ENCODE measurements around the gene SPATS2.

Gene SPATS2

GRCh38 chr12:49543221-49543913 is 176.1 kb downstream of the SPATS2 start:
- no peak for DNase-seq

DNA sequence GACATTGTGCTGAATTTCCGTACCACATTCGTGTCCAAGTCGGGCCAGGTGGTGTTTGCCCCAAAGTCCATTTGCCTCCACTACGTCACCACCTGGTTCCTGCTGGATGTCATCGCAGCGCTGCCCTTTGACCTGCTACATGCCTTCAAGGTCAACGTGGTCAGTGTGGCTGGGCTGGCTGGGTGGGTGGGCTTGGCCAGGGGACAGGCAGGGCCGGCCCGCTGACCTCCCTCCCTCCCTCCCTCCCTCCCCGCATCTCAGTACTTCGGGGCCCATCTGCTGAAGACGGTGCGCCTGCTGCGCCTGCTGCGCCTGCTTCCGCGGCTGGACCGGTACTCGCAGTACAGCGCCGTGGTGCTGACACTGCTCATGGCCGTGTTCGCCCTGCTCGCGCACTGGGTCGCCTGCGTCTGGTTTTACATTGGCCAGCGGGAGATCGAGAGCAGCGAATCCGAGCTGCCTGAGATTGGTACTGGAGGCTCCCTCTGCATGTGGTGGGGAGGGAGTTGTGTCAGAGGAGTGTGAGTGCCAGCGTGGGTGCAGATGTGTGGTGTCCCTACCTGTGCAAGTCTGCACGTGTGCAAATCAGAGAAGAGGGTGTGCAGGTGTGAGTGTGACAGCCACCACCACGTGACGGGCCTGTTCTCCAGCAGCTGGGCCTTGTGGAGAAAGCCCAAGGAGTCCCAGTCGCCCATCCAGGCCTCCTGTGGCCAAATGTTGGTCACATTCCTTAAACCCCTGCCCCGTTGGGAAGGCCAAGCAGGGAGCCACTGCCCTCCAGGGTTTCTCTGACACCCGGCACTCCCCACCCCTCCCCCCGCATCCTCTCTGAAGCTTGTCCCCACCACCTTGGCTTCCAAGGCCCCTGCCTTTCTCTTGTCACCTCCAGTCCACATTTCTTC is 176.9 kb downstream of the SPATS2 start:
- no peak for DNase-seq

- no peak for DNase-seq
Observed at GRCh38 chr12:49545815-49546214, 178.6 kb downstream of the SPATS2 start.

GRCh38 chr12:49546481-49546880 is 179.2 kb downstream of the SPATS2 start:
- DNase-seq = no peak

DNA sequence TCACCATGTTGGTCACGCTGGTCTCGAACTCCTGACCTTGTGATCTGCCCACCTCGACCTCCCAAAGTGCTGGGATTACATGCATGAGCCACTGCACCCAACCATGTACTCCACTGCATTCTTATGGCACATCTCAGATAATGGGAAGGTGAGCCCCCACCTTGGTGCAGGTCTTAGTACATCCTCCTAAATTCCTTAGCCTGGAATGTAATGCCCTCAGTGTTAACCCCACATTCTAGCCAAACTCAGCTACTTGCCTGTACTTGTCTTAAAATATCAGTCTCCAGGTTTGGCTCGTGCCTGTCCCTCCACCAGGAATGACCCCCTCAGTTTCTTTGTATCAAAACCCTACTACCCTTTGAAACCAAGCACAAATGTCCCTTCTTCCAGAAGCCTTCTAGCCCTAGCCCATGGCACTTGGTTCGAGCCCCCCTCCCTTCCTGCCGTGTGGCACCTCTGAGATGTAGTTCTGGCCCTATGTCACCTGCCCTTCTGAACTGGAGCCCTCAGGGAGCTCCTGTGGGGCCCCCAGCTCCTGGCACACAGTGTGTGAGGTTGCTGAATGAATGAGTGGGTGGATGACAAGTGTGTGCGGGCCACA is 179.9 kb downstream of the SPATS2 start:
- DNase-seq = no peak

DNA sequence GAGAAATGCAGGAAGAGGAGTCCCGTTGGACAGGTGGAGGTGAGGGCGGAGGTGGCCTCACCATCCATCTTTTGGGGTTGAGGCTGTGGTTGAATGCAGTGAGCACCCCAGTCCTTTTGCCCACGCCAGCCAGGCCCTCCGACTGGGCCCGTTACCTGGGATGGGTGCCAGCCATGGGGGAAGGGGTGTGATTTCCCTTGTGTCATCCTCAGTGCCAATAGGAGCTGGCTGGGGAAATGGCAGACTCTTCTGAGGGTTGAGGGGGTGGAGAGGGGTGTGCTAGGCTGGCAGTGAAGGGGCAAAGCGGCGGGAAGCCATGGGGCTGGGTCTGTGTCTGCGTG is 181.2 kb downstream of the SPATS2 start:
- no peak for DNase-seq

GRCh38 chr12:49548822-49549648 is 181.8 kb downstream of the SPATS2 start:
- DNase-seq = no peak

DNA sequence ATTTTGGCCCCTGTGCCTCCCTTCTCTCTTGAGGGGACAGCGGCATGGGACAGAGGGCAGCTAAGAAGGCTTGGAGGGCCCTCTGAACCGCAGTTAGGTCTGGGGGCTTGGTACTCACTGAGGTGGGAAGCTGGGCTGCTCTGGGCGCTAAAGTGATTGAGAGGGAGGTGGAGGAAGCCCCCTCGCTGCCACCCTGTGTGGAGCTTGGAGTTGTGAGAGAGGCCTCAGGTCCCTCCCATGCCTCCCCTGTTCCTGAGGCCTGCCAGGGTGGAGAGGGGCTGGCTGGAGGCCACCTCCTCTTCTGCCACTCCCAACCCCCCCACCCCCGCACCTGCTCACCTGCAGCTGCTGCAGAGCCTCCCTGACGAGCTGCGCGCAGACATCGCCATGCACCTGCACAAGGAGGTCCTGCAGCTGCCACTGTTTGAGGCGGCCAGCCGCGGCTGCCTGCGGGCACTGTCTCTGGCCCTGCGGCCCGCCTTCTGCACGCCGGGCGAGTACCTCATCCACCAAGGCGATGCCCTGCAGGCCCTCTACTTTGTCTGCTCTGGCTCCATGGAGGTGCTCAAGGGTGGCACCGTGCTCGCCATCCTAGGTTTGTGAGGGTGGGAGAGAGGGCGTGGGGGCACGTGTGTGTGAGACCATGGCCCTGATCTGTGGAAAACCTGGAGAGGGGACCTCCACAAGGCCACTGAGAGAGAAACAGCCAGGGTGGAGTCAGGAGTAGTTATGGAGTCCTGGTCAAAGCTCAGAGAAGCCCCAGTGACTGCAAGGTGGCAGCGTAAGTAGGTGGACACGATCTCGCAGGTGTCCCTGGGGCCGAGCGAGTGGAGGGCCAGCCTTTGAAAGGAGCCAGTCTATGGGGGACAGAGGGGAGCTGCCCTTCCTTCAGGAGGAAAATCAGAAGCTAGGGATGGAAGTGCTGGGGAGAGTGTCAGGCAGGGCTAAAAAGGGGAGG is 182.8 kb downstream of the SPATS2 start:
- DNase-seq = no peak

- DNase-seq = no peak
Observed at GRCh38 chr12:49550693-49551252, 183.5 kb downstream of the SPATS2 start.

DNA sequence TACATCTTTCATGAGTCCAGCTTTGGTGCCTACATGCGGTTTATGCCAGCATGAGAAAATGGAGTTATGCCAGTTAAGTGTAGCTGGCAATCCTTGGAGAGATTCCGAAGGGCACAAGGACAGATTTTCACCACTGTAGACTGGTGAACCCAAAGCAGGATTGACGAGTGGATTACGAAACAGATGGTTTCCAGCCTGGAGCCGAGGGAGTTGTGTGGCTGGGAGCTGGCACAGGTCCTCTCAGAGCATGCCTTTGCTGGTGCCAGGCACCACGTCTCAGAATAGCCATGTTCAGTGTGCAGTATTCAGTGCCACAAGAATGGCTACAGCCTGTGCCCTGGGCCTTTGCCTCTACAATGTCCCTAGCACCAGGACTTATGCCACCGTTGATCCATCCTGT is 184.8 kb downstream of the SPATS2 start:
- no peak for DNase-seq

DNA sequence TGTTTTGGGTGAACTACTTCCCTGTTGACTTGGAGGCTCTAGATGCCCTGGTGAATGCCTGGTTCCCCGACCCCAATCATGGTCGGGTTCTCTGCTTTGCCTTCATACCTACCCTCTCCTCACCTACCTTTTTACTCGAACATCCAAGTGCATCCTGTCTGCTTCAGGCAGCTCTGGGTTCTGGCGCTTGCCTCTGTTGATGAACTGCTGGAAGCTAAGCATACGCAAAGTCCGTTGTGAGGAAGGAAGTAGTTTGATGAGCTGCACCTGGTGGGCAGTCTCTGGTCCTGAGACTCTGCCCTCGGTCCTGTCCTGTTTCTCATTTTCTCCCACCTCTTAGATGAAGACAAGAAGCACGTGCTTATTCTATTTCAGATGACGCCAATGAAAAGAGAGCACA is 185.2 kb downstream of the SPATS2 start:
- no peak for DNase-seq

DNA sequence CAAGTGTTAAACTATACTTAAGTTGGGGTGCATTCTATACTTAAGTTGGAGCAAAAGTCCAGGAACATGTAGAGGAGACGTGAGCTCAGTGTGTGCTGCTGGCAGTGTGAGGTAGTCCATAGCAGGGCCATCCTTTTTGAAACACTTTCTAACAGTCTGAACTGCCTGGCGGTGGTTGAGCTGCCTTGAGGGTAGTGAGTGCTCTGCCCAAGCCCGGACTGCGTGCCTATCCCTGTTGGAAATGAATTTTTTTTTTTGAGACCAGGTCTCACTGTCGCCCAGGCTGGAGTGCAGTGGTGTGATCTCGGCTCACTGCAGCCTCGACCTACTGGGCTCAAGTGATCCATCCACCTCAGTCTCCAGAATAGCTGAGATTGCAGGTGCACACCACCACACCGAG is 185.6 kb downstream of the SPATS2 start:
- no peak for DNase-seq

DNA sequence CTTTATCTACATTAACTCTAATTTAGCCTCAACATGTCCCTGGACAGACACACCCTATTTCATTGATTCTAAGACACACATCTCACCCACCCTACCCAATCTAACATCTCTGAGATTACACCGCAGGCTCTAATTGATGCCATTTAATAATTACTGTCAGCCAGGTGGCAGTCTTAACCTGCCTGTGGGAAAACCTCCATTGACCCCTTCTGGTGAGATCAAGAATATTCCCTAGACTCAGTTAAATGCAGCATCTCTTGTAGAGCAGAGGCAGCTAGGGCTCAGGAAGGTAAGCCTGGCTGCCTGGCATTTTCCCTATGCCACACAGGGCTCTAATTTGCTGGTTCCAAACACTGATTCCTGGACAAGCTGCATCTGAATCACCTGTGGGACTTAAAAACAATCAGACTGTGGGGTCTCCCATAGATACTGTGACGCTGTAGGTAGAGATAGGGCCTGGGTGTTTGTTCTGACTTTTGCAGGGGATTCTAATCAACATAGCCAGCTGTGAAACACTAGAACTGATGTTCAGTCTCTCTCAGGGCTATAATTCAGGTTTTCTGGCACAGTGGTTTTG is 186.3 kb downstream of the SPATS2 start:
- DNase-seq = peak; percentile 39

GRCh38 chr12:49554266-49554665 is 187.0 kb downstream of the SPATS2 start:
- DNase-seq = no peak

- no peak for DNase-seq
Observed at GRCh38 chr12:49555631-49556390, 188.5 kb downstream of the SPATS2 start.

DNA sequence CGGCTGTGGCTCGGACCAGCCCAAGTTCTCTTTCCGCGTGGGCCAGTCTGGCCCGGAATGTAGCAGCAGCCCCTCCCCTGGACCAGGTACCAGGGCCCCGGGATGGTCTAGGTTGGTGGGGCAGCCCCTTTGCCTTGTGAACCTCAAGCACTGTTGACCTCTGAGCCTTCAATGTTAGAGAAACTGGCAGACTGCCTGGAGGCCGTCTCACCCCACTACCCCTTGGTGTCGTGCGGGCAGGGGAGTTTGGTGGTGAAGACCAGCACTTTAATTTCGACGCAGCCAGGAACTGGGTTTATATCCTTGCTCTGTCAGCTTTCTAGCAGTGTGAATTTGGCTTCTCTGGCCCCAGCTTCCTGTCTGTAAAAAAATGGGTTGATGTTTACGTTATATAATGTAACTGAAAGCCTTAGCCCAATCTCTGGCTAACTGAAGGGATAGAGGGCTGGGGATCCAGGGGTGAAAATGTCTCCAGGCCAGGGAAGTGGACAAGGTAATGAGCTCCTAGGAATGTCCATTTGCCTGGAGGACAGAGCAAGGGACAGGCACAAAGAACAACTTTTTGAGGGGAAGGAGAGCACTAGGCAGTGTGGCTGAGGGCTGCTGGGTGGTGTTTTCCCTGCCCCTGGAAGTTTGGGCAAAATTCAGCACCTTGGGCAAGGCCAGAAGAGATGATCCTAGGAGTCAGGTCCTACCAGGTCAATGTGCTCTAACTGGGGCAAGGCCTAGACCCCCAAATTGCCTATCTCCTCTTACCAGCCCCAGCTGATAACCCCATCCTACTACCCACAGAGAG is 189.3 kb downstream of the SPATS2 start:
- no peak for DNase-seq

GRCh38 chr12:49557187-49557916 is 190.1 kb downstream of the SPATS2 start:
- DNase-seq = no peak

DNA sequence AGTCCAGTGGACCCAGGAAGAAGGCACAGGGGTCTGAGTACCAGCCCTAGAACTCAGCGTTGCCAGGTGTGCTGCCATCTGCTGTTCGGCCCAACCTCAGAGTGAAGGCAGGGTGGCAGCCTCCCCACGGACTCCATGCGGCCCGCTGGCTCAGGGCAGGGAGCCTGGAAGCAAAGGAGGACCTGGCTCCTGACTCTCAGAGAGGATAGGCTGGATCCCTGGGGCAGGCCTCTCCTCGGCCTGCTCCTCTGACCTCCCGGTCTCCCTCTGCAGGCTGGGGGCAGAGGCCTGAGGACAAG is 190.6 kb downstream of the SPATS2 start:
- DNase-seq = no peak

GRCh38 chr12:49558526-49558925 is 191.3 kb downstream of the SPATS2 start:
- DNase-seq = no peak
